Neural progenitor cell (in vitro differentiated cells): Measurements from ENCODE around the gene RUVBL2.

Experiments used
- EZH2 ChIP-seq: fragments of 200-600 bp; sonication (generic); IDR thresholded peaks from 2 replicates; pipeline ENCODE4 v1.6.1; 2017; ENCODE audit warnings: antibody characterized with exemption, mild to moderate bottlenecking, moderate library complexity
- TF ChIP-seq, protein P1 (sequence below): fragments of 200-600 bp; sonication (generic); IDR thresholded peaks from 2 replicates; pipeline ENCODE4 v1.5.1; 2017; ENCODE audit warnings: antibody characterized with exemption, mild to moderate bottlenecking

DNA sequence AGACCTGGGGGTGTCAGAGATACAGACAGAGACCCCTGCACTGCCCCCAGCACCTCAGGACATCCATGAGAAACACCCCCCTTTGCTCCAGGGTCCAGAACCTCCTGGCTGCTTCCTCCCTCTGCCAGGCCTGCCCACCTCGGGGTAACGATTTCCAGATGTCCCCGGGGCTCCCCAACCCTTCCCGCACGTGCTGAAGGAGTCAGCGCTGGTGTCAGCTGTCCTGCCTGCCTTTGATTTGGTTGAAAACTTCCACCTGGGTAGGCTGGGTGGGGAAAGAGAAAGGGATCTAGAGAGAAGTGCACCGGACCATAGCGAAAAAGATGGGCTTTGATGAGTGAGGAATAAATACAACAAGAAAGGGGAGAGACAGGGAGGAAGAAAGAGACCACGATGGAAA lies 65.4 kb downstream of the RUVBL2 start:
- TF ChIP-seq, protein P1, sequence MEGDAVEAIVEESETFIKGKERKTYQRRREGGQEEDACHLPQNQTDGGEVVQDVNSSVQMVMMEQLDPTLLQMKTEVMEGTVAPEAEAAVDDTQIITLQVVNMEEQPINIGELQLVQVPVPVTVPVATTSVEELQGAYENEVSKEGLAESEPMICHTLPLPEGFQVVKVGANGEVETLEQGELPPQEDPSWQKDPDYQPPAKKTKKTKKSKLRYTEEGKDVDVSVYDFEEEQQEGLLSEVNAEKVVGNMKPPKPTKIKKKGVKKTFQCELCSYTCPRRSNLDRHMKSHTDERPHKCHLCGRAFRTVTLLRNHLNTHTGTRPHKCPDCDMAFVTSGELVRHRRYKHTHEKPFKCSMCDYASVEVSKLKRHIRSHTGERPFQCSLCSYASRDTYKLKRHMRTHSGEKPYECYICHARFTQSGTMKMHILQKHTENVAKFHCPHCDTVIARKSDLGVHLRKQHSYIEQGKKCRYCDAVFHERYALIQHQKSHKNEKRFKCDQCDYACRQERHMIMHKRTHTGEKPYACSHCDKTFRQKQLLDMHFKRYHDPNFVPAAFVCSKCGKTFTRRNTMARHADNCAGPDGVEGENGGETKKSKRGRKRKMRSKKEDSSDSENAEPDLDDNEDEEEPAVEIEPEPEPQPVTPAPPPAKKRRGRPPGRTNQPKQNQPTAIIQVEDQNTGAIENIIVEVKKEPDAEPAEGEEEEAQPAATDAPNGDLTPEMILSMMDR: no peak
- TF ChIP-seq EZH2: no peak
